CD4-positive, alpha-beta T cell treated with Interleukin-17A for 1 hour (primary cell): ENCODE data around the gene KRTAP10-4.
A peak's percentile ranks its signal among the peaks of the same experiment; 100 is the strongest.

Experiments
- DNase-seq: peaks from one replicate; pipeline ENCODE4 v3.0.0-alpha.2; 2020

KRTAP10-4 gene

GRCh38 chr21:44618909-44619308, 45.4 kb downstream of the KRTAP10-4 start:
- peak; percentile 78 for DNase-seq

GRCh38 chr21:44619886-44620285, 46.4 kb downstream of the KRTAP10-4 start:
- no peak for DNase-seq

- DNase-seq, result no peak
Measured at GRCh38 chr21:44623575-44623974, 50.0 kb downstream of the KRTAP10-4 start.
